SK-N-SH (cell line): ENCODE data around the gene ULK3. TPM values are rescaled to one million over a fixed set of nuclear protein-coding genes. Genes with fewer than 3 reads are reported as not detected.

Experiments
- CTCF ChIA-PET: fragments of 300-600, 350-600 bp; formaldehyde crosslinking; extraction: SDS; loops from one replicate; lab custom pipeline; 2021; lab: Yijun Ruan, JAX
- POLR2A ChIA-PET: fragments of 350-600 bp; sonication (Branson Sonifier 250); formaldehyde crosslinking; extraction: SDS; loops from one replicate; lab custom pipeline; 2020; ENCODE audit warnings: antibody characterized with exemption, inconsistent platforms; lab: Yijun Ruan, JAX
- DNase-seq: peaks from one replicate; pipeline ENCODE4 v3.0.0; 2012
- H2AFZ ChIP-seq: fragments of 200-600 bp; sonication (generic); 2 replicates; pipeline ENCODE4 v1.8.1; 2016; ENCODE audit warnings: antibody characterized with exemption, mild to moderate bottlenecking, low read depth
- H3F3A ChIP-seq: fragments of 200-600 bp; sonication (generic); replicated peaks from 2 replicates; pipeline ENCODE3; 2016; ENCODE audit warnings: antibody characterized with exemption, mild to moderate bottlenecking; ENCODE audit not compliant: insufficient read depth
- H3K27ac ChIP-seq, 2 experiments: fragments of 200-500 bp in 1 of 2; fragments of 200-600 bp in 1 of 2; sonication (Bioruptor generic) in 1 of 2; sonication (generic), shearing (Covaris generic) in 1 of 2; 2 replicates each; pipeline versions ENCODE4 v1.5.1 to v1.6.1; 2014 to 2016; ENCODE audit warnings: low read depth in 2 of 2, inconsistent platforms in 1 of 2, low read length in 1 of 2, mild to moderate bottlenecking in 1 of 2, mixed read lengths in 1 of 2
- H3K27me3 ChIP-seq: fragments of 200-600 bp; sonication (generic), shearing (Covaris generic); 2 replicates; pipeline ENCODE4 v1.6.1; 2016; ENCODE audit warnings: mixed run types; ENCODE audit not compliant: insufficient read depth
- H3K36me3 ChIP-seq, 2 experiments: fragments of 200-500 bp in 1 of 2; fragments of 200-600 bp in 1 of 2; sonication (Bioruptor generic) in 1 of 2; sonication (generic) in 1 of 2; replicated peaks in 1 of 2; 2 replicates each; pipeline versions ENCODE3 to v1.5.1; 2014 to 2016; ENCODE audit warnings: low read length in 1 of 2, mild to moderate bottlenecking in 1 of 2; ENCODE audit not compliant: insufficient read depth in 2 of 2, control insufficient read depth in 1 of 2
- H3K4me1 ChIP-seq, 2 experiments: fragments of 200-500 bp in 1 of 2; fragments of 200-600 bp in 1 of 2; sonication (Bioruptor generic) in 1 of 2; sonication (generic), shearing (Covaris generic) in 1 of 2; 2 replicates each; pipeline versions ENCODE4 v1.5.1 to v1.6.1; 2014 to 2016; ENCODE audit warnings: low read depth in 1 of 2, low read length in 1 of 2, mixed run types in 1 of 2; ENCODE audit not compliant: insufficient read depth in 2 of 2, control insufficient read depth in 1 of 2
- H3K4me2 ChIP-seq: fragments of 200-600 bp; sonication (generic), shearing (Covaris generic); 2 replicates; pipeline ENCODE4 v1.6.1; 2017; ENCODE audit warnings: mixed run types
- H3K4me3 ChIP-seq, 2 experiments: fragments of 200-500 bp in 1 of 2; fragments of 200-600 bp in 1 of 2; sonication (Bioruptor generic) in 1 of 2; sonication (generic), shearing (Covaris generic) in 1 of 2; 2 replicates each; pipeline versions ENCODE4 v1.5.1 to v1.8.1; 2014 to 2016; ENCODE audit warnings: low read depth in 2 of 2, inconsistent platforms in 1 of 2, low read length in 1 of 2, mild to moderate bottlenecking in 1 of 2, mixed read lengths in 1 of 2, moderate library complexity in 1 of 2
- H3K79me2 ChIP-seq: fragments of 200-600 bp; sonication (generic); 2 replicates; pipeline ENCODE4 v1.8.1; 2017; ENCODE audit warnings: mild to moderate bottlenecking; ENCODE audit not compliant: insufficient read depth
- H3K9ac ChIP-seq: fragments of 200-600 bp; sonication (generic); 2 replicates; pipeline ENCODE4 v1.6.1; 2017; ENCODE audit warnings: mixed run types
- H3K9me2 ChIP-seq: fragments of 200-600 bp; sonication (generic); 2 replicates; pipeline ENCODE4 v1.6.1; 2017; ENCODE audit warnings: mixed run types
- H3K9me3 ChIP-seq: fragments of 200-600 bp; sonication (generic); 2 replicates; pipeline ENCODE4 v1.6.1; 2017; ENCODE audit warnings: mixed run types, mild to moderate bottlenecking, moderate library complexity
- H4K20me1 ChIP-seq: fragments of 200-600 bp; sonication (generic); 2 replicates; pipeline ENCODE4 v1.6.1; 2017; ENCODE audit warnings: mild to moderate bottlenecking, mixed run types; ENCODE audit not compliant: insufficient read depth
- CHD2 ChIP-seq: fragments of 150-350 bp; IDR thresholded peaks from 2 replicates; pipeline ENCODE4 v1.6.1; 2018; ENCODE audit warnings: low read length; ENCODE audit not compliant: partially characterized antibody
- EP300 ChIP-seq, 2 experiments: IDR thresholded peaks; 2 replicates each; pipeline versions ENCODE4 v1.4.0 to v1.6.1; 2012; ENCODE audit warnings: borderline replicate concordance in 1 of 2, low read depth in 1 of 2, low read length in 1 of 2
- EZH2phosphoT487 ChIP-seq: fragments of 200-600 bp; sonication (generic); IDR thresholded peaks from 2 replicates; pipeline ENCODE4 v1.6.1; 2017; ENCODE audit warnings: low read depth, mixed run types, mild to moderate bottlenecking, antibody characterized with exemption, moderate library complexity, borderline replicate concordance
- FOSL2 ChIP-seq: IDR thresholded peaks from 2 replicates; pipeline ENCODE4 v1.4.0; 2012; ENCODE audit warnings: low read depth, mild to moderate bottlenecking, moderate library complexity, borderline replicate concordance
- MXI1 ChIP-seq: IDR thresholded peaks from 2 replicates; pipeline ENCODE4 v1.6.1; 2012; ENCODE audit warnings: mild to moderate bottlenecking, low read depth, low read length, improper control_type of control experiment
- RFX5 ChIP-seq: IDR thresholded peaks from 2 replicates; pipeline ENCODE4 v1.6.1; 2012; ENCODE audit warnings: mild to moderate bottlenecking, improper control_type of control experiment, low read length
- RXRA ChIP-seq: IDR thresholded peaks from 2 replicates; pipeline ENCODE4 v1.4.0; 2012; ENCODE audit warnings: low read depth, mild to moderate bottlenecking, borderline replicate concordance
- SIN3A ChIP-seq: IDR thresholded peaks from 2 replicates; pipeline ENCODE4 v1.6.1; 2012; ENCODE audit warnings: low read depth, mild to moderate bottlenecking, low read length, moderate library complexity, borderline replicate concordance
- SMC3 ChIP-seq: IDR thresholded peaks from 2 replicates; pipeline ENCODE4 v1.6.1; 2012; ENCODE audit warnings: low read depth, low read length, improper control_type of control experiment
- TAF1 ChIP-seq: IDR thresholded peaks from 2 replicates; pipeline ENCODE4 v1.6.1; 2012; ENCODE audit warnings: low read depth, mild to moderate bottlenecking, low read length, moderate library complexity, borderline replicate concordance
- TEAD4 ChIP-seq: IDR thresholded peaks from 2 replicates; pipeline ENCODE4 v1.4.0; 2012; ENCODE audit warnings: mild to moderate bottlenecking, borderline replicate concordance; ENCODE audit not compliant: insufficient read depth
- YY1 ChIP-seq: IDR thresholded peaks from 2 replicates; pipeline ENCODE4 v1.4.0; 2012; ENCODE audit warnings: low read depth, mild to moderate bottlenecking
- WGBS: methylation state at CpG from one replicate; pipeline ENCODE4 v1.1.6; 2017; ENCODE audit warnings: low lambda C conversion rate; 5-methylcytosine and 5-hydroxymethylcytosine counted together
- polyA plus RNA-seq, 3 experiments: library from polyadenylated mRNA; depleted of rRNA; stranded (reverse); fragments of >200 nt; gene quantifications; 2 replicates each; pipeline ENCODE4 v1.2.3, GENCODE V29; 2012
- TF ChIP-seq, protein P1 (sequence below): IDR thresholded peaks from 2 replicates; pipeline ENCODE4 v1.6.1; 2012; ENCODE audit warnings: mild to moderate bottlenecking, low read depth, low read length, moderate library complexity

The ULK3 gene
- polyA plus RNA-seq, 1 of the 3 experiments (the other 2 are of a cell fraction), result 41.3 TPM

DNA sequence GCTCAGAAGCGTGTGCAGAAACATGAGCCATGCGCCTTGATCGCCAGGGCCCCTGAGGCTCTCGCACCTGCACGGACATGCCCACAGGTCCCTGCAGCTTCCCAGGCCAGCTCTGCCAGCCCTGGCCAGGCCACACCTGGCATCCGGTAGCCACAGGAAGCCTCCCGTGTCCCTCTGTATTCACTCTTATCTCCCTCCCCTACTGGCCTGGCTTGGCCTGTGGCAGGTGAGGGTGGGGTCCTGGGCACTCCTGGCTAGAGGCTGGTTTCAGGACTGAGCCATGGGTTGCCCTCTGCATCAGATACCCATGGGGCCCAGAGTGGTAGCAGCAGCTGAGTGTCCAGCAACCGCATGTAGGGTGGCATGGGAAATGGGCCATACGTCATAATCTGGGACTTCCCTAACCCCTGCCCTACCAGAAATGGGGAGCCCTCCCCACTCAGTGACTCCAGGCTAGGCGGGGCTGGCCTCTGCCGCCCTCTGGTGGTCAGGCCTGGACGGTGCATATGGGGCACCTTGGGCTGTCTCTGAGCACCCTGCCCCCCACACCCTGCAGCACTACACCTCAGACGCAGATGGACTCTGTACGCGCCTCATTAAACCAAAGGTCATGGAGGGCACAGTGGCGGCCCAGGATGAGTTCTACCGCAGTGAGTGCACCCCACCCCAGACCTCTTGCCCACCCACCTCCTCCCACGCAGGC lies 42.9 kb downstream of the ULK3 start (continued):
- no peak for TF ChIP-seq EZH2phosphoT487
- TF ChIP-seq CHD2, result peak; percentile 36

GRCh38 chr15:74799255-74799855 lies 43.6 kb downstream of the ULK3 start:
- Histone ChIP-seq H3K4me3 (no peak overlapping the region), H3K4me1 (no peaks in the 10 kb centered on the region), H3K27me3 (no peaks in the 10 kb centered on the region), H3F3A (no peaks in the 10 kb centered on the region), H2AFZ (no peak overlapping the region), H3K36me3 (peaks cover 0 to 55% of the 10 kb centered on the region in 2 experiments), H3K27ac (no peak overlapping the region), H3K9me3 (no peaks in the 10 kb centered on the region), H3K79me2 (peaks cover 32% of the 10 kb centered on the region), H3K9me2 (no peaks in the 10 kb centered on the region), H3K9ac (no peak overlapping the region), H3K4me2 (no peak overlapping the region), H4K20me1 (peaks cover 51% of the 10 kb centered on the region)
- POLR2A ChIA-PET, result no interaction called here
- CTCF ChIA-PET, result interaction anchor here (0.7 to 3.0 kb wide), 26 partner anchors 8 to 166 kb away, joined by 3 to 43 read pairs (median 8); partner anchors contain the start of genes CPLX3, CSK and ULK3
- TF ChIP-seq SMC3 (no peak), TEAD4 (no peak), SIN3A (no peak), EP300 (IDR thresholded peaks at IDR 0.05; ENCODE audit: borderline replicate concordance in 1 of 2, low read depth in 1 of 2, low read length in 1 of 2) (no peak), FOSL2 (no peak), MXI1 (no peak), YY1 (no peak), TAF1 (no peak), RFX5 (no peak), CHD2 (no peak), RXRA (no peak)
- TF ChIP-seq, protein P1, sequence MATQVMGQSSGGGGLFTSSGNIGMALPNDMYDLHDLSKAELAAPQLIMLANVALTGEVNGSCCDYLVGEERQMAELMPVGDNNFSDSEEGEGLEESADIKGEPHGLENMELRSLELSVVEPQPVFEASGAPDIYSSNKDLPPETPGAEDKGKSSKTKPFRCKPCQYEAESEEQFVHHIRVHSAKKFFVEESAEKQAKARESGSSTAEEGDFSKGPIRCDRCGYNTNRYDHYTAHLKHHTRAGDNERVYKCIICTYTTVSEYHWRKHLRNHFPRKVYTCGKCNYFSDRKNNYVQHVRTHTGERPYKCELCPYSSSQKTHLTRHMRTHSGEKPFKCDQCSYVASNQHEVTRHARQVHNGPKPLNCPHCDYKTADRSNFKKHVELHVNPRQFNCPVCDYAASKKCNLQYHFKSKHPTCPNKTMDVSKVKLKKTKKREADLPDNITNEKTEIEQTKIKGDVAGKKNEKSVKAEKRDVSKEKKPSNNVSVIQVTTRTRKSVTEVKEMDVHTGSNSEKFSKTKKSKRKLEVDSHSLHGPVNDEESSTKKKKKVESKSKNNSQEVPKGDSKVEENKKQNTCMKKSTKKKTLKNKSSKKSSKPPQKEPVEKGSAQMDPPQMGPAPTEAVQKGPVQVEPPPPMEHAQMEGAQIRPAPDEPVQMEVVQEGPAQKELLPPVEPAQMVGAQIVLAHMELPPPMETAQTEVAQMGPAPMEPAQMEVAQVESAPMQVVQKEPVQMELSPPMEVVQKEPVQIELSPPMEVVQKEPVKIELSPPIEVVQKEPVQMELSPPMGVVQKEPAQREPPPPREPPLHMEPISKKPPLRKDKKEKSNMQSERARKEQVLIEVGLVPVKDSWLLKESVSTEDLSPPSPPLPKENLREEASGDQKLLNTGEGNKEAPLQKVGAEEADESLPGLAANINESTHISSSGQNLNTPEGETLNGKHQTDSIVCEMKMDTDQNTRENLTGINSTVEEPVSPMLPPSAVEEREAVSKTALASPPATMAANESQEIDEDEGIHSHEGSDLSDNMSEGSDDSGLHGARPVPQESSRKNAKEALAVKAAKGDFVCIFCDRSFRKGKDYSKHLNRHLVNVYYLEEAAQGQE, result no peak
- 87% methylated on average over 2 of the region's 16 CpGs for WGBS
- DNase-seq, result no peak
